Liver (tissue), 9 donors: ENCODE data around the gene GTPBP6. TPM values are rescaled to one million over a fixed set of nuclear protein-coding genes. Genes with fewer than 3 reads are reported as not detected.

Experiments
- DNase-seq: peaks from one replicate; pipeline ENCODE4 v3.0.0-alpha.2; 2017; ENCODE audit warnings: low spot score
- H3K27ac ChIP-seq, 2 donors: one replicate each; pipeline ENCODE4 v1.7.0; 2013; ENCODE audit warnings: inconsistent platforms in 2 of 2, low read length in 2 of 2, control low read depth in 1 of 2, low read depth in 1 of 2, mild to moderate bottlenecking in 1 of 2
- H3K27me3 ChIP-seq, 4 donors: one replicate each; pipeline versions ENCODE4 v1.6.1 to v1.7.0; 2013; ENCODE audit warnings: low read length in 3 of 4, inconsistent platforms in 1 of 4, mild to moderate bottlenecking in 1 of 4, moderate library complexity in 1 of 4; ENCODE audit not compliant: control insufficient read depth in 4 of 4, insufficient read depth in 4 of 4
- H3K36me3 ChIP-seq, 4 donors: one replicate each; pipeline versions ENCODE4 v1.6.1 to v1.7.0; 2013; ENCODE audit warnings: low read length in 3 of 4, mild to moderate bottlenecking in 3 of 4, low read depth in 1 of 4, moderate library complexity in 1 of 4; ENCODE audit not compliant: control insufficient read depth in 4 of 4, insufficient read depth in 3 of 4
- H3K4me1 ChIP-seq, 4 donors: one replicate each; pipeline versions ENCODE4 v1.6.1 to v1.7.0; 2013; ENCODE audit warnings: low read length in 3 of 4, mild to moderate bottlenecking in 3 of 4, moderate library complexity in 1 of 4; ENCODE audit not compliant: control insufficient read depth in 4 of 4, insufficient read depth in 4 of 4
- H3K4me3 ChIP-seq, 3 donors: one replicate each; pipeline versions ENCODE4 v1.6.1 to v1.7.0; 2013; ENCODE audit warnings: low read length in 3 of 3, control low read depth in 1 of 3, low read depth in 1 of 3, mild to moderate bottlenecking in 1 of 3
- H3K9ac ChIP-seq, 2 donors: one replicate each; pipeline ENCODE4 v1.7.0; 2013; ENCODE audit warnings: low read length in 2 of 2, mild to moderate bottlenecking in 2 of 2, moderate library complexity in 2 of 2, control low read depth in 1 of 2, low read depth in 1 of 2
- H3K9me3 ChIP-seq, 4 donors: one replicate each; pipeline versions ENCODE4 v1.6.1 to v1.7.0; 2013; ENCODE audit warnings: low read length in 3 of 4; ENCODE audit not compliant: control insufficient read depth in 4 of 4
- EGR1 ChIP-seq, 2 donors: IDR thresholded peaks; 2 replicates each; pipeline ENCODE4 v1.6.1; 2016 to 2018; ENCODE audit warnings: antibody characterized with exemption in 2 of 2, low read depth in 2 of 2
- FOXA1 ChIP-seq: IDR thresholded peaks from 2 replicates; pipeline ENCODE4 v1.6.1; 2016; ENCODE audit warnings: antibody characterized with exemption
- FOXA2 ChIP-seq: IDR thresholded peaks from 2 replicates; pipeline ENCODE4 v1.6.1; 2016; ENCODE audit warnings: antibody characterized with exemption
- GABPA ChIP-seq, 2 donors: IDR thresholded peaks in 1 of 2; conservative IDR thresholded peaks in 1 of 2; 2 replicates each; pipeline ENCODE4 v1.6.1; 2016; ENCODE audit warnings: antibody characterized with exemption in 2 of 2, mild to moderate bottlenecking in 1 of 2, moderate library complexity in 1 of 2
- HNF4A ChIP-seq, 2 donors: conservative IDR thresholded peaks; 2 replicates each; pipeline ENCODE4 v1.6.1; 2016; ENCODE audit warnings: antibody characterized with exemption in 2 of 2, mild to moderate bottlenecking in 2 of 2
- HNF4G ChIP-seq: IDR thresholded peaks from 2 replicates; pipeline ENCODE4 v1.6.1; 2016; ENCODE audit warnings: antibody characterized with exemption
- JUND ChIP-seq, 2 donors: IDR thresholded peaks; 2 replicates each; pipeline ENCODE4 v1.6.1; 2016; ENCODE audit warnings: antibody characterized with exemption in 2 of 2
- NR2F2 ChIP-seq: IDR thresholded peaks from 2 replicates; pipeline ENCODE4 v1.6.1; 2016; ENCODE audit warnings: antibody characterized with exemption
- RAD21 ChIP-seq, 2 donors: IDR thresholded peaks; 2 replicates each; pipeline ENCODE4 v1.6.1; 2016; ENCODE audit warnings: antibody characterized with exemption in 2 of 2, mild to moderate bottlenecking in 2 of 2
- RXRA ChIP-seq, 2 donors: IDR thresholded peaks; 2 replicates each; pipeline ENCODE4 v1.6.1; 2017 to 2018; ENCODE audit warnings: antibody characterized with exemption in 2 of 2, mild to moderate bottlenecking in 1 of 2
- TAF1 ChIP-seq: conservative IDR thresholded peaks from 2 replicates; pipeline ENCODE4 v1.6.1; 2016; ENCODE audit warnings: antibody characterized with exemption, mild to moderate bottlenecking
- YY1 ChIP-seq: IDR thresholded peaks from 2 replicates; pipeline ENCODE4 v1.6.1; 2016; ENCODE audit warnings: antibody characterized with exemption, mild to moderate bottlenecking
- WGBS: extraction: QIAGEN DNeasy Blood & Tissue Kit; methylation state at CpG from one replicate; pipeline ENCODE4 v1.1.7; 2013; 5-methylcytosine and 5-hydroxymethylcytosine counted together
- polyA plus RNA-seq, 2 donors: library from polyadenylated mRNA; stranded (reverse) in 1 of 2; unstranded in 1 of 2; fragments of 200-250 nt in 1 of 2; fragments of >200 nt in 1 of 2; fragmentation: Nextera tagmentation in 1 of 2; extraction: Ambion mirVana in 1 of 2; gene quantifications; one replicate each; pipeline versions ENCODE4 v1.2.1 to v1.2.3, GENCODE V29; 2013 to 2015
- total RNA-seq, 2 donors: library from RNA; depleted of rRNA; stranded (reverse); fragments of >200 nt; gene quantifications; one replicate each; pipeline ENCODE4 v1.2.3, GENCODE V29; 2014
- TF ChIP-seq, protein P1 (sequence below): fragments of 150-350 bp; IDR thresholded peaks from 2 replicates; pipeline ENCODE4 v1.5.1; 2017; ENCODE audit warnings: improper control_type of control experiment, low read depth, low read length; ENCODE audit not compliant: missing input control
- TF ChIP-seq, protein P2 (sequence below): IDR thresholded peaks from 2 replicates; pipeline ENCODE4 v1.6.1; 2016; ENCODE audit warnings: antibody characterized with exemption
- TF ChIP-seq, protein P3 (sequence below): IDR thresholded peaks from 2 replicates; pipeline ENCODE4 v1.6.1; 2016; ENCODE audit warnings: antibody characterized with exemption
- TF ChIP-seq, protein P4 (sequence below): IDR thresholded peaks from 2 replicates; pipeline ENCODE4 v1.6.1; 2016; ENCODE audit warnings: antibody characterized with exemption
- TF ChIP-seq, protein P5 (sequence below): IDR thresholded peaks from 2 replicates; pipeline ENCODE4 v1.6.1; 2016; ENCODE audit warnings: antibody characterized with exemption, mild to moderate bottlenecking
- donor health status: healthy.
- donor health status: healthy.
- donor health status: healthy.
- donor health status: healthy.
- donor health status: healthy.

Gene GTPBP6
- total and polyA plus RNA-seq, 4 donors = 11.3 to 29.2 (median 16.6) TPM

DNA sequence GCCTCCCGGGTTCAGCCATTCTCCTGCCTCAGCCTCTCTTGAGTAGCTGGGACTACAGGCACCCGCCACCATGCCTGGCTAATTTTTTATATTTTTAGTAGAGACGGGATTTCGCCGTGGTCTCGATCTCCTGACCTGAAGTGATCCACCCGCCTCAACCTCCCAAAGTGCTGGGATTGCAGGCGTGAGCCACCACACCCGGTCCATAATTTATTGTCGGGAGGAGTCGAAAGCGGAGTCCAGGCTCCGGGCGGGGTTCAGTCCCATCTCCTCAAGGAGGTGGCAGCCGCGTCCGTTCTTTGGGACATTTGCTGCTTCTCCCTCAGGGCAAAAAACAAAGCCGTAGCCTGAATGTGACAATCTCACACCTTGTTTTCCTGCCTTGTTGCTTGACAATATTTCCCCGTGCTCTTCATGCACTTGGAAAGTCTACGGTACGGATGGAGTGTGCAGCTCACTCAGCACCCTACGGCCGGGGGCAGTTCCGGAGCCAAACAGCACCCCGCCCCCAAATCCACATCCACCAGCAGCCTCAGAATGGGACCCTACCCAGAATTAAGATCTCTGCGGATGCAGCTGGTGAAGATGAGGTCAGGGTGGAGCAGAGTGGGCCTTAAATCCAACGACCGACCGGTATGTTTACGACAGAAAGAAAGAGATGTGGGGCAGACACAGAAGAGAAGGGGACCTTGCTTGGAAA is 9.6 kb downstream of the GTPBP6 start:
- DNase-seq = no peak
- Histone ChIP-seq H3K36me3 (peaks cover 16 to 69% (median 49%) of the 10 kb centered on the region in 4 donors), H3K9me3 (no peaks in the 10 kb centered on the region), H3K9ac (no peak overlapping the region), H3K4me3 (no peak overlapping the region), H3K27me3 (no peaks in the 10 kb centered on the region), H3K27ac (no peak overlapping the region), H3K4me1 (no peaks in the 10 kb centered on the region)
- no peak for TF ChIP-seq FOXA2
- no peak for TF ChIP-seq JUND (IDR thresholded peaks at IDR 0.05)
- TF ChIP-seq RAD21 (IDR thresholded peaks at IDR 0.05) = no peak
- no peak for TF ChIP-seq EGR1 (IDR thresholded peaks at IDR 0.05; ENCODE audit: low read depth in 2 of 2)
- no peak for TF ChIP-seq GABPA (IDR thresholded peaks at IDR 0.05 in 1 of 2, conservative IDR thresholded peaks at IDR 0.05 in 1 of 2)
- TF ChIP-seq NR2F2 = no peak
- no peak for TF ChIP-seq HNF4A (conservative IDR thresholded peaks at IDR 0.05)
- TF ChIP-seq TAF1 = no peak
- TF ChIP-seq, protein P1, sequence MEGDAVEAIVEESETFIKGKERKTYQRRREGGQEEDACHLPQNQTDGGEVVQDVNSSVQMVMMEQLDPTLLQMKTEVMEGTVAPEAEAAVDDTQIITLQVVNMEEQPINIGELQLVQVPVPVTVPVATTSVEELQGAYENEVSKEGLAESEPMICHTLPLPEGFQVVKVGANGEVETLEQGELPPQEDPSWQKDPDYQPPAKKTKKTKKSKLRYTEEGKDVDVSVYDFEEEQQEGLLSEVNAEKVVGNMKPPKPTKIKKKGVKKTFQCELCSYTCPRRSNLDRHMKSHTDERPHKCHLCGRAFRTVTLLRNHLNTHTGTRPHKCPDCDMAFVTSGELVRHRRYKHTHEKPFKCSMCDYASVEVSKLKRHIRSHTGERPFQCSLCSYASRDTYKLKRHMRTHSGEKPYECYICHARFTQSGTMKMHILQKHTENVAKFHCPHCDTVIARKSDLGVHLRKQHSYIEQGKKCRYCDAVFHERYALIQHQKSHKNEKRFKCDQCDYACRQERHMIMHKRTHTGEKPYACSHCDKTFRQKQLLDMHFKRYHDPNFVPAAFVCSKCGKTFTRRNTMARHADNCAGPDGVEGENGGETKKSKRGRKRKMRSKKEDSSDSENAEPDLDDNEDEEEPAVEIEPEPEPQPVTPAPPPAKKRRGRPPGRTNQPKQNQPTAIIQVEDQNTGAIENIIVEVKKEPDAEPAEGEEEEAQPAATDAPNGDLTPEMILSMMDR = no peak
- no peak for TF ChIP-seq RXRA (IDR thresholded peaks at IDR 0.05)
- TF ChIP-seq HNF4G = no peak
- TF ChIP-seq, protein P2, sequence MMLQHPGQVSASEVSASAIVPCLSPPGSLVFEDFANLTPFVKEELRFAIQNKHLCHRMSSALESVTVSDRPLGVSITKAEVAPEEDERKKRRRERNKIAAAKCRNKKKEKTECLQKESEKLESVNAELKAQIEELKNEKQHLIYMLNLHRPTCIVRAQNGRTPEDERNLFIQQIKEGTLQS = no peak
- TF ChIP-seq, protein P3, sequence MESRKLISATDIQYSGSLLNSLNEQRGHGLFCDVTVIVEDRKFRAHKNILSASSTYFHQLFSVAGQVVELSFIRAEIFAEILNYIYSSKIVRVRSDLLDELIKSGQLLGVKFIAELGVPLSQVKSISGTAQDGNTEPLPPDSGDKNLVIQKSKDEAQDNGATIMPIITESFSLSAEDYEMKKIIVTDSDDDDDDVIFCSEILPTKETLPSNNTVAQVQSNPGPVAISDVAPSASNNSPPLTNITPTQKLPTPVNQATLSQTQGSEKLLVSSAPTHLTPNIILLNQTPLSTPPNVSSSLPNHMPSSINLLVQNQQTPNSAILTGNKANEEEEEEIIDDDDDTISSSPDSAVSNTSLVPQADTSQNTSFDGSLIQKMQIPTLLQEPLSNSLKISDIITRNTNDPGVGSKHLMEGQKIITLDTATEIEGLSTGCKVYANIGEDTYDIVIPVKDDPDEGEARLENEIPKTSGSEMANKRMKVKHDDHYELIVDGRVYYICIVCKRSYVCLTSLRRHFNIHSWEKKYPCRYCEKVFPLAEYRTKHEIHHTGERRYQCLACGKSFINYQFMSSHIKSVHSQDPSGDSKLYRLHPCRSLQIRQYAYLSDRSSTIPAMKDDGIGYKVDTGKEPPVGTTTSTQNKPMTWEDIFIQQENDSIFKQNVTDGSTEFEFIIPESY = no peak
- TF ChIP-seq YY1 = no peak
- TF ChIP-seq, protein P4, sequence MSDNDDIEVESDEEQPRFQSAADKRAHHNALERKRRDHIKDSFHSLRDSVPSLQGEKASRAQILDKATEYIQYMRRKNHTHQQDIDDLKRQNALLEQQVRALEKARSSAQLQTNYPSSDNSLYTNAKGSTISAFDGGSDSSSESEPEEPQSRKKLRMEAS = no peak
- no peak for TF ChIP-seq FOXA1
- TF ChIP-seq, protein P5, sequence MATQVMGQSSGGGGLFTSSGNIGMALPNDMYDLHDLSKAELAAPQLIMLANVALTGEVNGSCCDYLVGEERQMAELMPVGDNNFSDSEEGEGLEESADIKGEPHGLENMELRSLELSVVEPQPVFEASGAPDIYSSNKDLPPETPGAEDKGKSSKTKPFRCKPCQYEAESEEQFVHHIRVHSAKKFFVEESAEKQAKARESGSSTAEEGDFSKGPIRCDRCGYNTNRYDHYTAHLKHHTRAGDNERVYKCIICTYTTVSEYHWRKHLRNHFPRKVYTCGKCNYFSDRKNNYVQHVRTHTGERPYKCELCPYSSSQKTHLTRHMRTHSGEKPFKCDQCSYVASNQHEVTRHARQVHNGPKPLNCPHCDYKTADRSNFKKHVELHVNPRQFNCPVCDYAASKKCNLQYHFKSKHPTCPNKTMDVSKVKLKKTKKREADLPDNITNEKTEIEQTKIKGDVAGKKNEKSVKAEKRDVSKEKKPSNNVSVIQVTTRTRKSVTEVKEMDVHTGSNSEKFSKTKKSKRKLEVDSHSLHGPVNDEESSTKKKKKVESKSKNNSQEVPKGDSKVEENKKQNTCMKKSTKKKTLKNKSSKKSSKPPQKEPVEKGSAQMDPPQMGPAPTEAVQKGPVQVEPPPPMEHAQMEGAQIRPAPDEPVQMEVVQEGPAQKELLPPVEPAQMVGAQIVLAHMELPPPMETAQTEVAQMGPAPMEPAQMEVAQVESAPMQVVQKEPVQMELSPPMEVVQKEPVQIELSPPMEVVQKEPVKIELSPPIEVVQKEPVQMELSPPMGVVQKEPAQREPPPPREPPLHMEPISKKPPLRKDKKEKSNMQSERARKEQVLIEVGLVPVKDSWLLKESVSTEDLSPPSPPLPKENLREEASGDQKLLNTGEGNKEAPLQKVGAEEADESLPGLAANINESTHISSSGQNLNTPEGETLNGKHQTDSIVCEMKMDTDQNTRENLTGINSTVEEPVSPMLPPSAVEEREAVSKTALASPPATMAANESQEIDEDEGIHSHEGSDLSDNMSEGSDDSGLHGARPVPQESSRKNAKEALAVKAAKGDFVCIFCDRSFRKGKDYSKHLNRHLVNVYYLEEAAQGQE = no peak
- WGBS = 96% methylated on average over 30 of the region's 30 CpGs
